DOHH2 (cell line): ENCODE data around the gene LIPM.

Source experiments
- H3F3A ChIP-seq: fragments of 200-600 bp; sonication (generic), shearing (Covaris generic); 2 replicates; pipeline ENCODE4 v1.6.0; 2016; ENCODE audit warnings: antibody characterized with exemption, mild to moderate bottlenecking; ENCODE audit not compliant: control insufficient read depth, insufficient read depth
- H3K27ac ChIP-seq: fragments of 200-600 bp; sonication (generic); 2 replicates; pipeline ENCODE4 v1.5.1; 2014; ENCODE audit warnings: low read depth, mild to moderate bottlenecking, low read length, moderate library complexity
- H3K27me3 ChIP-seq: fragments of 200-600 bp; sonication (generic); 2 replicates; pipeline ENCODE4 v1.6.1; 2014; ENCODE audit warnings: mild to moderate bottlenecking, low read length, mixed read lengths; ENCODE audit not compliant: control insufficient read depth
- H3K36me3 ChIP-seq: fragments of 200-600 bp; sonication (generic); 2 replicates; pipeline ENCODE4 v1.6.1; 2014; ENCODE audit warnings: mild to moderate bottlenecking, low read length, moderate library complexity, mixed read lengths; ENCODE audit not compliant: control insufficient read depth
- H3K4me1 ChIP-seq: fragments of 200-600 bp; sonication (generic); 2 replicates; pipeline ENCODE4 v1.6.1; 2014; ENCODE audit warnings: mild to moderate bottlenecking, low read length, mixed read lengths; ENCODE audit not compliant: control insufficient read depth
- H3K4me2 ChIP-seq: fragments of 200-600 bp; sonication (generic); 2 replicates; pipeline ENCODE4 v1.6.0; 2014; ENCODE audit warnings: mild to moderate bottlenecking, low read length, moderate library complexity
- H3K4me3 ChIP-seq: fragments of 200-600 bp; sonication (generic); 2 replicates; pipeline ENCODE4 v1.5.1; 2014; ENCODE audit warnings: mild to moderate bottlenecking, low read length, mixed read lengths
- H3K79me2 ChIP-seq: fragments of 200-600 bp; sonication (generic); 2 replicates; pipeline ENCODE4 v1.6.1; 2014; ENCODE audit warnings: mild to moderate bottlenecking, low read length, mixed read lengths; ENCODE audit not compliant: control insufficient read depth
- H3K9me2 ChIP-seq: fragments of 200-600 bp; sonication (generic); replicated peaks from 2 replicates; pipeline ENCODE4 v1.6.1; 2014; ENCODE audit warnings: mild to moderate bottlenecking, low read length, mixed read lengths; ENCODE audit not compliant: control insufficient read depth
- H3K9me3 ChIP-seq: fragments of 200-600 bp; sonication (generic); 2 replicates; pipeline ENCODE4 v1.6.1; 2014; ENCODE audit warnings: antibody characterized with exemption, low read length, mixed read lengths; ENCODE audit not compliant: control insufficient read depth, insufficient read depth
- H4K20me1 ChIP-seq: fragments of 200-600 bp; sonication (generic); 2 replicates; pipeline ENCODE4 v1.6.0; 2014; ENCODE audit warnings: low read depth, mild to moderate bottlenecking, antibody characterized with exemption, low read length, moderate library complexity; ENCODE audit not compliant: control insufficient read depth, insufficient read depth
- CTCF ChIP-seq: fragments of 200-600 bp; sonication (generic); IDR thresholded peaks from one replicate; pipeline ENCODE4 v1.5.1; 2014; ENCODE audit warnings: antibody characterized with exemption, mild to moderate bottlenecking, low read depth, low read length; ENCODE audit not compliant: poor library complexity, severe bottlenecking
- EZH2phosphoT487 ChIP-seq: fragments of 200-600 bp; sonication (generic); IDR thresholded peaks from 2 replicates; pipeline ENCODE4 v1.6.1; 2017; ENCODE audit warnings: borderline replicate concordance, mild to moderate bottlenecking, antibody characterized with exemption, low read length, moderate library complexity, mixed read lengths

LIPM gene

GRCh38 chr10:88786032-88786770 lies 16.3 kb upstream of the LIPM start:
- Histone ChIP-seq H3K79me2 (no peaks in the 10 kb centered on the region), H3K4me1 (no peaks in the 10 kb centered on the region), H4K20me1 (no peaks in the 10 kb centered on the region), H3K27me3 (no peaks in the 10 kb centered on the region), H3K9me2 (no peaks in the 10 kb centered on the region), H3K4me3 (no peak overlapping the region), H3K27ac (no peak overlapping the region), H3K4me2 (no peak overlapping the region), H3K36me3 (no peaks in the 10 kb centered on the region), H3K9me3 (no peaks in the 10 kb centered on the region), H3F3A (no peaks in the 10 kb centered on the region)
- TF ChIP-seq CTCF (no peak), EZH2phosphoT487 (no peak)

GRCh38 chr10:88787463-88787862 lies 15.1 kb upstream of the LIPM start:
- Histone ChIP-seq H4K20me1 (no peaks in the 10 kb centered on the region), H3K79me2 (no peaks in the 10 kb centered on the region), H3K4me3 (no peak overlapping the region), H3F3A (no peaks in the 10 kb centered on the region), H3K4me1 (no peaks in the 10 kb centered on the region), H3K9me2 (no peaks in the 10 kb centered on the region), H3K9me3 (no peaks in the 10 kb centered on the region), H3K4me2 (no peak overlapping the region), H3K27ac (no peak overlapping the region), H3K36me3 (no peaks in the 10 kb centered on the region), H3K27me3 (no peaks in the 10 kb centered on the region)
- TF ChIP-seq EZH2phosphoT487 = no peak
- TF ChIP-seq CTCF = no peak

- TF ChIP-seq EZH2phosphoT487 = no peak
- no peaks in the 10 kb centered on the region for H3K4me1 ChIP-seq
- no peak overlapping the region for H3K27ac ChIP-seq
- no peaks in the 10 kb centered on the region for H3K36me3 ChIP-seq
- H3K27me3 ChIP-seq = no peaks in the 10 kb centered on the region
- H3F3A ChIP-seq = no peaks in the 10 kb centered on the region
- H3K4me2 ChIP-seq = no peak overlapping the region
- no peaks in the 10 kb centered on the region for H4K20me1 ChIP-seq
- no peaks in the 10 kb centered on the region for H3K9me3 ChIP-seq
- H3K4me3 ChIP-seq = no peak overlapping the region
- H3K9me2 ChIP-seq = no peaks in the 10 kb centered on the region
- H3K79me2 ChIP-seq = no peaks in the 10 kb centered on the region
Observed at GRCh38 chr10:88788924-88789323, 13.6 kb upstream of the LIPM start.

GRCh38 chr10:88791924-88792323 lies 10.6 kb upstream of the LIPM start:
- Histone ChIP-seq H3F3A (no peaks in the 10 kb centered on the region), H3K4me1 (no peaks in the 10 kb centered on the region), H3K27me3 (no peaks in the 10 kb centered on the region), H3K4me2 (no peak overlapping the region), H3K9me3 (no peaks in the 10 kb centered on the region), H3K9me2 (no peaks in the 10 kb centered on the region), H3K27ac (no peak overlapping the region), H3K4me3 (no peak overlapping the region), H4K20me1 (no peaks in the 10 kb centered on the region), H3K79me2 (no peaks in the 10 kb centered on the region), H3K36me3 (no peaks in the 10 kb centered on the region)
- TF ChIP-seq EZH2phosphoT487 (no peak), CTCF (peak; percentile 29)
